Right forelimb (tissue), 1 donor: ENCODE data around the gene SYNM.
"Not testable (repeated sequence)": the region's sequence is repeated elsewhere in the genome, so short reads cannot be mapped to it uniquely, and the experiment has no call there.

Experiments used
- DNase-seq: peaks from one replicate; pipeline ENCODE4 v3.0.0-alpha.2; 2018

The SYNM gene

GRCh38 chr15:99109555-99110021 lies 4.7 kb downstream of the SYNM start:
- no peak for DNase-seq

- no peak for DNase-seq
Observed at GRCh38 chr15:99110093-99110492, 5.2 kb downstream of the SYNM start.

DNA sequence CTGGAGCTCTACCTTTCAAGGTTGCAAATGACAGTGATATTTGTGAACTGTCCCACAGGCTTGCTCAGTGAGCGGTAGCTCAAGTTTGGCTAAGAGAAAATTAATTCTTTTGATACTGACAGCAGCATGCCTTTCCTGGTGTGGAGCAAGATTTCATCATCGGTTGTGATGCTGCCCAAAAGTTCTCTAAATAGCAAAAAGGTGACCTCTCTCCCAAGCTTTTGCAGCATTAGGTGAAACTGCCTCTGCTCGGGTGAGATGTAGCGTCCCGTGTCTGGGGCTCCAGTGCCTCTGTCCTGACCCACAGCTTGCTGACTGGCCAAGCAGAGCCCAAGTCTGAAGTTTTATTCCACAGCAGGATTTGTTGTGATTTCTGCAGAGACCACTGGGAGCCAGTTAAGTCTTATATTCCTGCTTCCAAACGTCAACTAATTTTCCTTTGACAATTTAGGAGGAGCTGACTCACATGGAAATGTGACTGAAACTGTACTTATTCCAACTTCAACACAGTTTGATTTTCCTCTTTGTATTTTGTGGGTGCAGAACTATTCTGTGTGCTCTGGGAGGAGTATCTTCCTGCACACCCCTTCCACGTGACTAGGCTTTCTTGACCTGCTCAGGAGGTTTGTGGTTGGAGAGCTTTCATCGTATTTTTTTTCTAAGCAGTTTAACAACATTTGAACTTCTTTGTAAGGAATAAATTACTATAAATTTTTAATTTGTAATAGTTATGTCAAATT lies 5.9 kb downstream of the SYNM start:
- no peak for DNase-seq

- DNase-seq: not testable (repeated sequence)
Observed at GRCh38 chr15:99111641-99112040, 6.8 kb downstream of the SYNM start.

GRCh38 chr15:99113547-99114271 lies 8.8 kb downstream of the SYNM start:
- DNase-seq: no peak

DNA sequence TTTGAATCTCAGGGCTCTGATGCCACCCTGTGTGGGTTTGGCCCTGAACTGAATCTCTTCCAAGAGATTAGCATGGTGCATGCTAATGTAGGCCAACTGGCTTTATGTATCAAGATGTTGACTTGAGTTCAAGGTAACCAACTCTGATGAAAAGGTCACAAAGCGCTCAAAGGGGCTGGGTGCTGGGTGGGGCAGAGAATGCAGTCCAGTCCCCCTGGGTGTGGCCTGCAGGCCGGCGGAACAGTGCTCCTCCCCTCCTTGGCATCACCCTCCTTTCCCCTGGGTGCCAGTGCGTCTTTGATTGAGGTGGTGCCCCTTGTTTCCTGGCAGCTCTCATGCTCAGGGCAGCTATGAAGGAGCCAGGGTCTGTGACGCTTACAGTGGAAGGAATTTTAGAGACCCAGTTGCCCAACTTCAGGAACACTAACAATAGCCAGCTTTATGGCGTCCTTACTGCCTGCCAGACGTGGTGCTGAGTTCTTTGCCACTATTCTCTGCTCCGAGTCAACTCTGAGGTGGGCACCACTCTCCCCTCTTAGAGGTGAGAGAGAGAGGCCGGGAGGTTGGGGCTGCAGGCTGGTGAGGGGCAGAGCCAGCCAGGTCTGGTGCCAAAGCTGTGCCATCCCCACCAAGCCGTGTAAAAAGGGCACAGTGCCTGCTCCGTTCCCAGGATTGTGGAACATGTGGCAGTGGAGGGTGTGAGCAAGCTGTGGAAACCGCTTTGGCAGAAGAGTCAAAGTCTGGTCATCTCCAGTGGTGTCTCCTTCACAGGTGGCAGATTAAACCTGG lies 9.8 kb downstream of the SYNM start:
- DNase-seq: no peak

GRCh38 chr15:99115300-99116215 lies 10.7 kb downstream of the SYNM start:
- no peak for DNase-seq

- DNase-seq: no peak
Observed at GRCh38 chr15:99117111-99117510, 12.2 kb downstream of the SYNM start.

DNA sequence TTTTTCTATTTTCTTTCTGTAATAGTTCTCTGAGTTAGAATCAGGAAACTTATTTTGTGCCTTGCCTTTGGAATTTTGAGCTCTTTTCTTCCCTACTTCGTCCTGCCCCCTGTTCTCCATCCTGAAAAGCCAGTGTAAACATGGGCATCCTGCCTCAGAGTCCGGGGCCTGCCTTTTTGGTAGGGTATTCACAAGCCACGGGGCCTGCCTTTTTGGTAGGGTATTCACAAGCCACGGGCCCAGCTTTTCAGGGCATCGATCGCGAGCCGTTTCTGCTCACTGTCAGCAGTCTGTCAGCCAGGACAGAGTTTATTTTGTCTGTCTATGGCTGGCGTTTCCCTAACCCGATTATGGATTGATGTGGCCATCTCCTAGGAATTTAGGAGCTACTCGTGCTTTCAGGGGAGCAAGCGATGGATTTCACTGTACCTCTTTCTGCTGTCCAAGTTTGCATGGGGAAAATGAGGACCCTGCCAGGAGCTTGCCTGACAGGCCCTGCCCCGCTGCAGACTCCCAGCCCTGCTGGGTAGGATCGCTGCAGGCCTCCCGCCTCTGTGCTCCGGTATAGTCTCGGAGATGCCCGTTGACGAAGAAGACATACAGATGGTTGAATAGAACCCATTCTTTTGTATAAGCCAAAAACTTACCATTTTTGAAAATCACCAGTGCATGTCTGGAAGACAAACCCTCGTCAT lies 12.8 kb downstream of the SYNM start:
- no peak for DNase-seq

- no peak for DNase-seq
Observed at GRCh38 chr15:99118258-99118632, 13.4 kb downstream of the SYNM start.

DNA sequence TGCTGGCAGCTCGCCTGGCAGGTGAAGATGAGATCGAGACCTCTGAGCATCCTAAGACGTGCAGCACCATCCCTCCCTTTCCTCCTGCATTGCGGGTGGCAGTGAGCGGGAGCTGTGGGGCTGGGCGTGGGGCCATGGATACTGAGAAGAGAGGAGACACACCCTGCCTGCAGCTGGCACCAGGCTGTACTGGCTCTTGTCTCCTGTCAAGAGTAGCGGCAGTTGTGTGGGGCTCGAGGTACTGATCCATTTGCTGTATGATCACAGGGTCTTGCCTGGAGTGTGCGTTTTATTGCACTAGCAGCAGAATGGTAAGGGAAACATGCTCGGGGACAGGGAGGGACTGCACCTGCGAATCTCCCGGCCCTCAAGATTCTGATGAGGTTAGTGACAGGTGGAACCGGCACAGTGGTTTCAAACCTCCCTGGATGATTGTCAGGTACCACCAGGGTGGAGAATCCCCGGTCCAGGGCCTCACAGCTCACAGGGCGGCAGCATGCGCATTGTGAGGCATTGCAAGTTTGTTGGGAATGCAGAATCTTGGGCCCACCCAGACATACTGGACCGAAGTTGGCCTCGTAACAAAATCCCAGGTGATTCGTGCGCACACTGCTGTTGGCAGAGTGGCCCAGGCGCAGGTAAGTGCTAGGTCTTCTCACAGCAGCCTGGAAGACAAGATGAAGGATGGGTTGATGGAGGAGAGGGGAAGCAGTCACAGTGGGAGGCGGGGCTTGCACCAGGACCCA lies 14.1 kb downstream of the SYNM start:
- DNase-seq: no peak

DNA sequence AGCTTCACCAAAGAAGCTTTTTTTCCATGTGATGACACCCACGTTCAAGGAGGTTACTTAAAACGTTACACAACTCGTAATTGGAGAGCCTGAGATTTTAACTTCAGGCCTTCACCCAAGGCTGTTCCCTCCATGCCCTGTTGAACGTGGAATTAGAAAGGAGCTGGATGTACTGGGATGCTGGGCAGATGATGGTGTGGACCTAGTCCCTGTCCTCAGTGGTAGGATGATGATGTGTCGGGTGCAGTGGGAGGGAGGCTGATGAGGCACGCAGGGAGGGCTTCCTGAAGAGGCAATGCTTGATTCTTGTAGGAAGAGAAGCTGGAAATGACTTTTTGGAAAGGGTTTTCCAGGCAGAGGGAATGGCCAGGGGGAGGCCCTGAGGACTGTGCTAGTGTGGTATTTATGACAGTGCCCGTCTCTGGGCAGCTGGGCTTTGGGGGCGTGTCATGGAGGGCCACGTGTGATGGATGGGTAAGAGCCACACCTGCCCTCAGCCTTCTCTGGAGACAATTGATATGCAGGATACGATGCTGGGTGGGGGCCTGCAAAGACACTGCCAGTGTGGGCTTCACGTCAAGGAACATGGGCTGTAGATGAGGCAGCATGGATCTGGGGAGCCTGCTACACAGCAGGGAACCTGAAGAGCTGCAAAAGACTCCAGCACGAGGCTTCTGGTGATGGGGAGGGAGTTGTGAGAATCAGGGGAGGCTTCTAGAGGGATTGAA lies 15.3 kb downstream of the SYNM start:
- DNase-seq: no peak

DNA sequence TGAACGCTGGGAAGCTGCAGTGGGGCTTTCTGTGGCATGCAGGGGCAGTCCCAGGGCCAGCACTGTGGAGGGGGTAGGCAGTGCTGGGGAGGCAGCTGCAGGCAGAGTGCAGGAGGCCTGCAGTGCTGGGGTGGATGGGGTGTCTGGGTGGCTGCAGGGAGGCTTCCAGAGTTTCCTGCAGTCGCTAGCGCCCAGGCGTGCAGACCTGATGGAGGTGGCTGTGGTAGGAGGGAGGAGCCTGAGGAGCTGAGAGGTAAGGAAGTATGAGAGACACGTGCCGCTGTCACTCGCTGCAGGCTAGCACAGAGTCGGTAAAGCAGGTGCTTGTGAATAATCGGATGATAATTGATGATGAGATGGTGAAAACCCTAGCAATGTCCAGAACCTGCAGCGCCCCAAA lies 16.3 kb downstream of the SYNM start:
- no peak for DNase-seq

GRCh38 chr15:99121691-99122410 lies 17.0 kb downstream of the SYNM start:
- DNase-seq: no peak

- DNase-seq: no peak
Observed at GRCh38 chr15:99122831-99123712, 18.2 kb downstream of the SYNM start.

DNA sequence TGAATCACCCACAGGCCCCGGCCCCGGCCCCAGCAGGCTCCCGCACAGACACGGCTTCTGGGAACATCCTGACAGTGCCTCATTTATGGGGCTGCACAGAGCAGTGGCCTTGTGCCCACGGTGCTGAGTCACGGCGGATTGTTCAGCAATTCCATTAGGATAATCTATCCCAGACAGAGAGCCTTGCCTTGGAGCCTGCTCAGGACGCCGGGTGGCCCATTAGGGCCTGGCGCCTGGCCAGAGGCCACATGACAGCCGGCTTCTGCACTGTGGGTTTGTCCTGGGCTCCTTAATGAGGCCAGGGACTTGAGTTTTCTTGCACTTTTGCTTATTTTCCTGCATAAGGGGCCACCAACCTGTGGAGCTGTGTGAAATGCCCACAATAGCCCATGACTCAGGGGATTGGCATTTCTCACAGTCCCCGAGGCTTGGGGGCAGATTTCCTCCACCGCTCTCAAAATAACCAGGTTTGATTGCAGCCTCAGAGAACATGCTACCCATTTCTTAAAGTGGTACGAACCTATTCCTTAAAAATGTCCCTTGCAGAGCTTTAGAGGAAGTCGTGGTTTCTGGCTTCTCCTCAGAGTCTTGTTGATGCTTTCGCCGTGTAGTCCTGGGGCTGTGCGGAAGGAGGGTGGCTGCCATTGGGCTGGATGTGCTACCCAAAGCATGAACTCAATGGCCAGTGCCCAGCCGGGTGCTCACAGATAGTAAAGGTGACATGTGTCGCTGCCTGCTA lies 19.0 kb downstream of the SYNM start:
- DNase-seq: peak; percentile 91

GRCh38 chr15:99124641-99125040 lies 19.8 kb downstream of the SYNM start:
- DNase-seq: no peak
